K562 (cell line): ENCODE measurements around the gene LZTS3. TPM values are rescaled to one million over a fixed set of nuclear protein-coding genes. Genes with fewer than 3 reads are reported as not detected.
A peak's percentile ranks its signal among the peaks of the same experiment; 100 is the strongest.

Experiments used
- ATAC-seq: fragments of 200-7000 bp; cut with Tn5 transposase; 3 replicates; pipeline ENCODE4 v1.9.1; 2020; ENCODE audit warnings: moderate library complexity
- BruUV-seq: library from RNA; stranded (reverse); fragments of 400-500 nt; replicated peaks from 2 replicates; lab custom pipeline; 2021; lab: Mats Ljungman, UMichigan
- CTCF ChIA-PET: fragments of 300-600 bp; formaldehyde crosslinking; extraction: SDS; loops from one replicate; lab custom pipeline; 2021; ENCODE audit warnings: low intra/inter-chr PET ratio; lab: Yijun Ruan, JAX
- POLR2A ChIA-PET: fragments of 300-600, 350-650 bp; sonication (Branson Sonifier 250); formaldehyde crosslinking; extraction: SDS; loops from one replicate; lab custom pipeline; 2021; ENCODE audit warnings: antibody characterized with exemption, inconsistent platforms; lab: Yijun Ruan, JAX
- DNase-seq, 4 experiments: peaks; one replicate each; pipeline versions ENCODE4 v3.0.0 to v3.0.0-alpha.2; 2011 to 2018; ENCODE audit warnings: low spot score in 3 of 4, mixed read lengths in 3 of 4; ENCODE audit errors: extremely low read depth in 1 of 4
- FAIRE-seq: peaks from 2 replicates; lab custom pipeline; 2011; peaks lifted over from hg19 to GRCh38; lab: Jason Lieb, UNC
- H2AFZ ChIP-seq: 2 replicates; pipeline ENCODE4 v1.6.0; 2011; ENCODE audit warnings: low read depth, low read length, control low read depth, inconsistent platforms
- H3K27ac ChIP-seq: fragments of 200-600 bp; 3 replicates; pipeline ENCODE4 v1.8.0; 2011; ENCODE audit warnings: low read depth, mild to moderate bottlenecking, control low read depth, inconsistent platforms, low read length, moderate library complexity, mixed read lengths; ENCODE audit errors: extremely low read depth
- H3K27me3 ChIP-seq, 2 experiments: fragments of 300-600 bp in 1 of 2; 2 replicates in 1 of 2; 3 replicates in 1 of 2; pipeline versions ENCODE4 v1.6.0 to v1.8.0; 2011; ENCODE audit warnings: inconsistent platforms in 2 of 2, low read length in 2 of 2, mild to moderate bottlenecking in 1 of 2, mixed read lengths in 1 of 2, moderate library complexity in 1 of 2; ENCODE audit not compliant: control insufficient read depth in 2 of 2, insufficient read depth in 2 of 2
- H3K36me3 ChIP-seq: fragments of 300-600 bp; 3 replicates; pipeline ENCODE4 v1.8.0; 2011; ENCODE audit warnings: mild to moderate bottlenecking, low read length, inconsistent platforms; ENCODE audit not compliant: control insufficient read depth, insufficient read depth
- H3K4me1 ChIP-seq, 2 experiments: fragments of 200-600 bp in 1 of 2; replicated peaks in 1 of 2; 2 replicates in 1 of 2; 3 replicates in 1 of 2; pipeline versions ENCODE4 v1.5.1 to v1.8.0; 2011; ENCODE audit warnings: inconsistent platforms in 2 of 2, low read length in 2 of 2, mild to moderate bottlenecking in 1 of 2, mixed read lengths in 1 of 2, moderate library complexity in 1 of 2; ENCODE audit not compliant: control insufficient read depth in 2 of 2, insufficient read depth in 2 of 2
- H3K4me2 ChIP-seq: 2 replicates; pipeline ENCODE4 v1.6.1; 2011; ENCODE audit warnings: low read length, control low read depth, inconsistent platforms, mixed read lengths; ENCODE audit not compliant: insufficient read depth
- H3K4me3 ChIP-seq: fragments of 200-600 bp; sonication (generic), shearing (Covaris generic); 2 replicates; pipeline ENCODE4 v1.5.1; 2016; ENCODE audit warnings: control low read depth, inconsistent platforms
- H3K79me2 ChIP-seq: fragments of 200-600 bp; 3 replicates; pipeline ENCODE4 v1.8.0; 2011; ENCODE audit warnings: low read length, inconsistent platforms; ENCODE audit not compliant: control insufficient read depth, insufficient read depth
- H3K9ac ChIP-seq, 2 experiments: 2 replicates each; pipeline versions ENCODE4 v1.6.0 to v1.6.1; 2011; ENCODE audit warnings: low read depth in 2 of 2, low read length in 2 of 2, control low read depth in 1 of 2, inconsistent platforms in 1 of 2, mild to moderate bottlenecking in 1 of 2, mixed read lengths in 1 of 2; ENCODE audit not compliant: insufficient read depth in 1 of 2
- H3K9me1 ChIP-seq: one replicate; pipeline ENCODE4 v1.6.0; 2011; ENCODE audit warnings: inconsistent platforms, mild to moderate bottlenecking, low read length, moderate library complexity; ENCODE audit not compliant: control insufficient read depth, insufficient read depth
- H3K9me3 ChIP-seq: replicated peaks from 2 replicates; pipeline ENCODE4 v1.5.1; 2011; ENCODE audit warnings: low read depth, low read length, inconsistent platforms; ENCODE audit not compliant: control insufficient read depth, insufficient read depth
- H4K20me1 ChIP-seq: replicated peaks from 2 replicates; pipeline ENCODE4 v1.6.1; 2011; ENCODE audit warnings: low read length, inconsistent platforms, mixed read lengths; ENCODE audit not compliant: control insufficient read depth, insufficient read depth
- ARNT ChIP-seq, 2 experiments: fragments of 450-650 bp; IDR thresholded peaks; 2 replicates each; pipeline ENCODE4 v1.6.1; 2016; ENCODE audit warnings: mild to moderate bottlenecking in 1 of 2
- BCL6 ChIP-seq: fragments of 250-450 bp; sonication (Bioruptor Pico); IDR thresholded peaks from 2 replicates; pipeline ENCODE4 v1.4.0; 2020
- BMI1 ChIP-seq: fragments of 150-350 bp; IDR thresholded peaks from 2 replicates; pipeline ENCODE4 v1.6.1; 2014; ENCODE audit warnings: low read length
- JUN ChIP-seq, 2 experiments: sonication (generic) in 1 of 2; formaldehyde crosslinking in 1 of 2; IDR thresholded peaks; 2 replicates each; pipeline versions ENCODE4 v1.6.1 to v1.8.0; 2012 to 2022; ENCODE audit warnings: borderline replicate concordance in 2 of 2, mild to moderate bottlenecking in 2 of 2, improper control_type of control experiment in 1 of 2, low read depth in 1 of 2, low read length in 1 of 2, missing genetic modification reagents in 1 of 2
- KAT2B ChIP-seq: IDR thresholded peaks from one replicate; pipeline ENCODE4 v1.6.1; 2012; ENCODE audit warnings: low read depth, mild to moderate bottlenecking, control low read depth, inconsistent platforms, low read length, moderate library complexity
- NCOA4 ChIP-seq: fragments of 450-650 bp; IDR thresholded peaks from 2 replicates; pipeline ENCODE4 v1.6.1; 2018; ENCODE audit warnings: mild to moderate bottlenecking; ENCODE audit not compliant: partially characterized antibody
- NFE2 ChIP-seq: IDR thresholded peaks from 2 replicates; pipeline ENCODE4 v1.6.1; 2014; ENCODE audit warnings: antibody characterized with exemption, low read depth
- NR3C1 ChIP-seq: sonication (generic); formaldehyde crosslinking; IDR thresholded peaks from 2 replicates; pipeline ENCODE4 v1.8.1; 2022; ENCODE audit warnings: missing genetic modification reagents
- OTX1 ChIP-seq: fragments of 450-650 bp; formaldehyde crosslinking; IDR thresholded peaks from 2 replicates; pipeline ENCODE4 v1.4.0; 2022; ENCODE audit warnings: mild to moderate bottlenecking
- SMARCC2 ChIP-seq: fragments of 450-650 bp; IDR thresholded peaks from 2 replicates; pipeline ENCODE4 v1.6.1; 2017; ENCODE audit warnings: antibody characterized with exemption, moderate library complexity, mild to moderate bottlenecking, low read depth
- TEAD1 ChIP-seq, 2 experiments: fragments of 450-650 bp in 1 of 2; sonication (generic) in 1 of 2; formaldehyde crosslinking; IDR thresholded peaks; 2 replicates each; pipeline versions ENCODE4 v1.4.0 to v1.8.0; 2020 to 2022; ENCODE audit warnings: mild to moderate bottlenecking in 2 of 2, missing genetic modification reagents in 1 of 2
- TRIM28 ChIP-seq: fragments of 450-650 bp; IDR thresholded peaks from 2 replicates; pipeline ENCODE4 v1.6.1; 2017
- ZNF696 ChIP-seq: fragments of 250-450 bp; sonication (Bioruptor Pico); conservative IDR thresholded peaks from 2 replicates; pipeline ENCODE4 v1.4.0; 2020; ENCODE audit warnings: mild to moderate bottlenecking, moderate library complexity
- WGBS: fragments of 100-300 bp; shearing (Covaris generic); methylation state at CpG from one replicate; pipeline ENCODE4 v1.1.6; 2016; ENCODE audit warnings: low coverage, mixed read lengths; ENCODE audit not compliant: insufficient coverage; ENCODE audit errors: missing lambda C conversion rate; 5-methylcytosine and 5-hydroxymethylcytosine counted together
- in situ Hi-C: fragments of 300-500 bp; cut with MboI; formaldehyde crosslinking; loops from 4 replicates; pipeline ENCODE4 v1.15.0; 2018; ENCODE audit warnings: inconsistent platforms, mixed read lengths
- intact Hi-C: fragments of 100-400 bp; cut with micrococcal nuclease; formaldehyde crosslinking; loops from 2 replicates; pipeline ENCODE4 v1.14.2; 2022
- polyA plus RNA-seq, 8 experiments: library from polyadenylated mRNA; depleted of rRNA in 4 of 8; stranded (reverse) in 5 of 8; unstranded in 3 of 8; fragments of >200 nt; fragmentation: Nextera tagmentation in 2 of 8; fragmentation: Illumina TruSeq in 1 of 8; extraction: Ambion mirVana in 2 of 8; extraction: Trizol in 1 of 8; gene quantifications; 2 replicates each; pipeline versions ENCODE4 v1.2.1 to v1.2.3, GENCODE V29; 2011 to 2014; ENCODE audit warnings: inconsistent platforms in 1 of 8, missing spikeins in 1 of 8
- total RNA-seq, 7 experiments: library from RNA; depleted of rRNA in 6 of 7; stranded (reverse); fragments of >200 nt in 6 of 7; fragmentation: Illumina TruSeq in 2 of 7; extraction: Trizol in 2 of 7; gene quantifications; 2 replicates each; pipeline versions ENCODE4 v1.2.1 to v1.2.3, GENCODE V29; 2011 to 2021; ENCODE audit warnings: low replicate concordance in 1 of 7
- TF ChIP-seq, protein P1 (sequence below), 3 experiments: fragments of 200-800 bp in 1 of 3; sonication (Bioruptor generic) in 1 of 3; sonication (generic) in 1 of 3; formaldehyde crosslinking in 1 of 3; IDR thresholded peaks; 2 replicates each; pipeline versions ENCODE4 v1.6.1 to v1.8.0; 2016 to 2022; ENCODE audit warnings: mild to moderate bottlenecking in 2 of 3, missing compliant biosample characterization in 2 of 3, missing genetic modification characterization in 2 of 3, missing genetic modification reagents in 1 of 3
- TF ChIP-seq, protein P2 (sequence below), 2 experiments: fragments of 250-450 bp in 1 of 2; fragments of 450-650 bp in 1 of 2; sonication (Bioruptor Pico) in 1 of 2; IDR thresholded peaks; 2 replicates each; pipeline versions ENCODE4 v1.6.1 to v1.8.0; 2016 to 2021; ENCODE audit warnings: mild to moderate bottlenecking in 2 of 2, moderate library complexity in 2 of 2, missing compliant biosample characterization in 1 of 2, missing genetic modification characterization in 1 of 2

The LZTS3 gene
- total and polyA plus RNA-seq, 9 of the 15 experiments (the other 6 are each of a cell fraction or from before 2014, with no cell fraction given): 0.07 to 2.9 (median 2.0) TPM

DNA sequence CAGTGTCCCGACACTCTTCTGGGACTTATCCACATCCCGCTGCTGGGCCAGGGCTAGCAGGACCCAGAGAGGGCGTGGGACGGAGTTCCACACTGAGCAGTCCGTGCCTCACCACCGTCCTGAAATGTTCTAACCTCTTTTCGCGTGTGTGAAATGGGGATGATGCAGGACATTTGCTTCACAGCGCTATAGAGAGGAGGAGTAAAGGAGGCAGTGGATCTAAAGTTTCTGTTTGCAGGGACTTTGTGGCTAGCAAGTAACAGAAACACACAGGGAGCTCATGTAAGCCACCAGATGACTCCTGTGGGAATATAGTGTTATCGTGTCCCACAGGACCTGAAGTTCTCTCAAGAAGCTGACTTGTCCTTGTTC is 36.6 kb upstream of the LZTS3 start:
- FAIRE-seq: peak; percentile 64

More for the DNA sequence above, 36.6 kb upstream of the LZTS3 start:
- POLR2A ChIA-PET: interaction anchor here (0.9 kb wide), 1 partner anchor 39 kb away, joined by 3 read pairs; no protein-coding TSS in a partner anchor
- intact Hi-C loops: no loop called here
- no peaks in the 10 kb centered on the region for H3K9me3 ChIP-seq
- peak overlapping the region; percentile 99 for H3K4me3 ChIP-seq
- H3K27ac ChIP-seq: peak overlapping the region; percentile 90
- DNase-seq: peak in 1 of 4 experiments; percentile 12
- H3K4me2 ChIP-seq: peak overlapping the region; percentile 99
- H3K27me3 ChIP-seq: no peaks in the 10 kb centered on the region
- no peaks in the 10 kb centered on the region for H3K9me1 ChIP-seq
- H3K79me2 ChIP-seq: peaks cover 46% of the 10 kb centered on the region
- H3K4me1 ChIP-seq: peaks cover 7 to 10% of the 10 kb centered on the region in 2 experiments; a peak in 4 of 5 replicates
- peaks cover 21% of the 10 kb centered on the region; the same call in 2 of the 3 replicates for H3K36me3 ChIP-seq
- peak overlapping the region; percentile 85 to 96 for H3K9ac ChIP-seq
- no peaks in the 10 kb centered on the region for H4K20me1 ChIP-seq
- peak; percentile 61 for ATAC-seq
- TF ChIP-seq JUN (IDR thresholded peaks at IDR 0.05; ENCODE audit: borderline replicate concordance, low read depth, low read length) (no peak), JUN (CRISPR knock-in tag; IDR thresholded peaks at IDR 0.05; ENCODE audit: borderline replicate concordance) (0 out of 2 replicates have a peak, but pooled peaks have one; percentile 19), TEAD1 (CRISPR knock-in tag; IDR thresholded peaks at IDR 0.05) (0 out of 4 replicates have a peak, but pooled peaks of 1 of the 2 experiments have one; percentile 29), KAT2B (no peak), NCOA4 (no peak), ZNF696 (CRISPR knock-in tag) (no peak), OTX1 (CRISPR knock-in tag) (no peak), BMI1 (no peak), ARNT (IDR thresholded peaks at IDR 0.05) (no peak), NFE2 (no peak), SMARCC2 (no peak), TRIM28 (no peak), NR3C1 (CRISPR knock-in tag) (no peak), BCL6 (CRISPR knock-in tag) (no peak)
- TF ChIP-seq, protein P1, sequence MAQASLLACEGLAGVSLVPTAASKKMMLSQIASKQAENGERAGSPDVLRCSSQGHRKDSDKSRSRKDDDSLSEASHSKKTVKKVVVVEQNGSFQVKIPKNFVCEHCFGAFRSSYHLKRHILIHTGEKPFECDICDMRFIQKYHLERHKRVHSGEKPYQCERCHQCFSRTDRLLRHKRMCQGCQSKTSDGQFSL (CRISPR knock-in tag; IDR thresholded peaks at IDR 0.05): no peak
- TF ChIP-seq, protein P1 (tag; IDR thresholded peaks at IDR 0.05): no peak
- TF ChIP-seq, protein P2, sequence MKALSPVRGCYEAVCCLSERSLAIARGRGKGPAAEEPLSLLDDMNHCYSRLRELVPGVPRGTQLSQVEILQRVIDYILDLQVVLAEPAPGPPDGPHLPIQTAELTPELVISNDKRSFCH (CRISPR knock-in tag; IDR thresholded peaks at IDR 0.05): no peak
- TF ChIP-seq, protein P2 (tag; IDR thresholded peaks at IDR 0.05): no peak
- TF ChIP-seq, all 486 proteins: peak for 2
- in situ Hi-C loops: no loop called here
- WGBS: 0% methylated on average over 5 of the region's 10 CpGs
- CTCF ChIA-PET: no interaction called here
- peak overlapping the region; percentile 95 for H2AFZ ChIP-seq
- no TSS peak for BruUV-seq
